Heart right ventricle (tissue), 16 donors: Measurements from ENCODE around the gene KIF16B. TPM values are rescaled to one million over a fixed set of nuclear protein-coding genes. Genes with fewer than 3 reads are reported as not detected.

ENCODE experiments used
- ATAC-seq, 8 donors: fragments of 200-7000 bp; cut with Tn5 transposase; one replicate each; pipeline ENCODE4 v1.9.1; 2020; ENCODE audit warnings: mild to moderate bottlenecking in 8 of 8, moderate library complexity in 8 of 8, moderate number of reproducible peaks in 1 of 8
- DNase-seq, 2 donors: peaks; one replicate each; pipeline ENCODE4 v3.0.0-alpha.2; 2020
- H3K27ac ChIP-seq, 10 donors: fragments of 200-600 bp; sonication (generic) in 2 of 10; one replicate each; pipeline versions ENCODE4 v1.5.0 to v1.8.0; 2020 to 2022; ENCODE audit warnings: mild to moderate bottlenecking in 3 of 10
- H3K27me3 ChIP-seq, 7 donors: fragments of 200-600 bp; one replicate each; pipeline ENCODE4 v1.8.0; 2021 to 2022; ENCODE audit warnings: mild to moderate bottlenecking in 2 of 7
- H3K36me3 ChIP-seq, 9 donors: fragments of 200-600 bp; sonication (generic) in 1 of 9; one replicate each; pipeline versions ENCODE4 v1.5.0 to v1.8.0; 2020 to 2022; ENCODE audit warnings: mild to moderate bottlenecking in 2 of 9
- H3K4me1 ChIP-seq, 9 donors: fragments of 200-600 bp; sonication (generic) in 1 of 9; one replicate each; pipeline versions ENCODE4 v1.5.0 to v1.8.0; 2020 to 2022; ENCODE audit warnings: mild to moderate bottlenecking in 4 of 9
- H3K4me3 ChIP-seq, 10 donors: fragments of 200-600 bp; sonication (generic) in 2 of 10; one replicate each; pipeline versions ENCODE4 v1.5.0 to v1.8.0; 2020 to 2022; ENCODE audit warnings: mild to moderate bottlenecking in 7 of 10, moderate library complexity in 2 of 10
- H3K9me3 ChIP-seq, 11 donors: fragments of 200-600 bp in 10 of 11; sonication (generic) in 2 of 11; one replicate each; pipeline versions ENCODE4 v1.5.0 to v1.8.0; 2013 to 2022; ENCODE audit warnings: mild to moderate bottlenecking in 2 of 11, control low read depth in 1 of 11, moderate library complexity in 1 of 11
- whole genome bisulfite sequencing, 2 donors: extraction: QIAGEN DNeasy Blood & Tissue Kit; methylation state at CpG; one replicate each; pipeline ENCODE4 v1.1.7; 2013; ENCODE audit warnings: inconsistent platforms in 1 of 2; 5-methylcytosine and 5-hydroxymethylcytosine counted together
- intact Hi-C, 10 donors: fragments of 100-400 bp; cut with DNase I; formaldehyde crosslinking; loops; one replicate each; pipeline versions ENCODE4 v1.11.1 to v1.14.2; 2022
- polyA plus RNA-seq, 2 donors: library from polyadenylated mRNA; stranded (reverse); fragments of 200-250 nt; gene quantifications; one replicate each; pipeline ENCODE4 v1.2.3, GENCODE V29; 2013
- total RNA-seq, 10 donors: library from RNA; stranded (reverse); fragmentation: NEBNext Ultra II Directional in 3 of 10; extraction: Animal tissue kit (Norgen Biotek cat#: 25700) in 3 of 10; gene quantifications; one replicate each; pipeline versions ENCODE4 v1.2.1 to v1.2.4, GENCODE V29; 2021 to 2023
- TF ChIP-seq, protein P1 (sequence below), 9 donors: fragments of 200-600 bp; sonication (generic) in 2 of 9; IDR thresholded peaks; one replicate each; pipeline versions ENCODE4 v1.5.0 to v1.8.0; 2021 to 2022; ENCODE audit warnings: antibody characterized with exemption in 9 of 9, mild to moderate bottlenecking in 5 of 9, moderate library complexity in 1 of 9
- donor health status: Arrhythmogenic right ventricular cardiomyopathy.
- donor health status: ischemic (EF 13 %, LVEDD 7.1; RV severe dilation, severe dysfunction).
- donor health status: healthy with polysubstance abuse.
- donor health status: DM: no; HTN: yes; CAD: no.
- donor health status: DM: no; HTN: no; CAD: no.
- donor health status: ischemic (EF 25% LVEDD 6.9; RV normal size, moderate dysfunction).
- donor health status: ischemic (EF 25% LVEDD 5.7; RV mildly dilated, moderate dysfunction).
- donor health status: healthy.
- donor health status: DM: yes; HTN: yes; CAD: no.
- donor health status: Ischemic cardiomyopathy.
- donor health status: ischemic (EF 35%, LVEDD 5.7; RV mildly dilated, moderate dysfunction).
- donor health status: nonischemic (EF 11% LVEDD 7.7; RV severe dilation, severe dysfunction).
- donor health status: DM: yes; HTN: yes; CAD: no.
- donor health status: PGD.
- donor health status: ischemic (EF 29% LVEDD 5.4; RV normal size, mild dysfunction).
- donor health status: nonischemic (EF 23%, LVEDD 6.1; RV moderate dilation, normal function).

KIF16B gene
- total and polyA plus RNA-seq, 12 donors, result 9.7 to 22.5 (median 17.9) TPM

DNA sequence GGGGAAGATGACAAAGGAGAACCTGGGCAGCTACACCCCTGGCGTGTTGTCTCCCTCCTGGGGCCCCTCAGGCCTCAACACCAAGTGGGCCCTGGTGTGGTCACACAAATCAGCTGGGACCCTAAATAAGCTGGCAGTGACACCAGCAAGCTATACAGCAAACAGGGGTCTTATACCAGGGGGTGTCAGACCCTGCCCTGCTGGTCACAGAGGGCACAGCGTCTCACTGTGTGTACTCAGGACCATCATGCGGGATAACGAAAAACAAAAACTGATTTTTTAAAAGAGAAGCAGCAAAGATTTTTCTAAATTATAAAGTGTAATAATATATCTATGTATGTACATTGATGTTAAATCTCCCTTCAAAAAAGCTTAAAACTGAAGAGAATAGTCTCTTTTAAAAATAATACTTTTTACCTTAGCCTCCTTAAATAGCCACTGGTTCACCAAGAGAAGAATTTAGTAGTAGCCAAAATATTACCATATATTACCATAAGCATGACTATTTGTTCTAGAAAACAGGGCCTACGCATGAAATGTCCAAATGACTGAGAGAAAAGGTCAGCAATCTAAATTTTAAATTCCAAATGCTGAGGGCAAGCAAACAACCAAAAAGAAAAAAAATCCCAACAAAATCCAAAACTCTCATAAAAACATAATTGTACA is 220.4 kb downstream of the KIF16B start:
- peaks cover 0 to 19% (median 0%) of the 10 kb centered on the region in 9 donors for H3K36me3 ChIP-seq
- no peak overlapping the region for H3K27ac ChIP-seq
- TF ChIP-seq, protein P1, sequence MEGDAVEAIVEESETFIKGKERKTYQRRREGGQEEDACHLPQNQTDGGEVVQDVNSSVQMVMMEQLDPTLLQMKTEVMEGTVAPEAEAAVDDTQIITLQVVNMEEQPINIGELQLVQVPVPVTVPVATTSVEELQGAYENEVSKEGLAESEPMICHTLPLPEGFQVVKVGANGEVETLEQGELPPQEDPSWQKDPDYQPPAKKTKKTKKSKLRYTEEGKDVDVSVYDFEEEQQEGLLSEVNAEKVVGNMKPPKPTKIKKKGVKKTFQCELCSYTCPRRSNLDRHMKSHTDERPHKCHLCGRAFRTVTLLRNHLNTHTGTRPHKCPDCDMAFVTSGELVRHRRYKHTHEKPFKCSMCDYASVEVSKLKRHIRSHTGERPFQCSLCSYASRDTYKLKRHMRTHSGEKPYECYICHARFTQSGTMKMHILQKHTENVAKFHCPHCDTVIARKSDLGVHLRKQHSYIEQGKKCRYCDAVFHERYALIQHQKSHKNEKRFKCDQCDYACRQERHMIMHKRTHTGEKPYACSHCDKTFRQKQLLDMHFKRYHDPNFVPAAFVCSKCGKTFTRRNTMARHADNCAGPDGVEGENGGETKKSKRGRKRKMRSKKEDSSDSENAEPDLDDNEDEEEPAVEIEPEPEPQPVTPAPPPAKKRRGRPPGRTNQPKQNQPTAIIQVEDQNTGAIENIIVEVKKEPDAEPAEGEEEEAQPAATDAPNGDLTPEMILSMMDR (IDR thresholded peaks at IDR 0.05), result no peak
- no peak for ATAC-seq
- H3K9me3 ChIP-seq, result no peaks in the 10 kb centered on the region
- intact Hi-C loops, result no loop called here
- no peaks in the 10 kb centered on the region for H3K4me1 ChIP-seq
- 96% methylated on average over 5 of the region's 5 CpGs for WGBS, 2 donors
- H3K4me3 ChIP-seq, result no peak overlapping the region
- H3K27me3 ChIP-seq, result no peaks in the 10 kb centered on the region
- no peak for DNase-seq

- TF ChIP-seq, protein P1 (IDR thresholded peaks at IDR 0.05), result peak in 1 of 9 donors; percentile 12
- peaks cover 0 to 19% (median 0%) of the 10 kb centered on the region in 9 donors for H3K36me3 ChIP-seq
- WGBS, 2 donors, result 74% methylated on average over 4 of the region's 4 CpGs
- ATAC-seq, result no peak
- H3K27me3 ChIP-seq, result no peaks in the 10 kb centered on the region
- H3K4me1 ChIP-seq, result no peaks in the 10 kb centered on the region
- DNase-seq, result no peak
- no peaks in the 10 kb centered on the region for H3K9me3 ChIP-seq
- H3K27ac ChIP-seq, result no peak overlapping the region
- intact Hi-C loops, result no loop called here
- H3K4me3 ChIP-seq, result no peak overlapping the region
Observed at GRCh38 chr20:16352321-16352720, 220.9 kb downstream of the KIF16B start.

DNA sequence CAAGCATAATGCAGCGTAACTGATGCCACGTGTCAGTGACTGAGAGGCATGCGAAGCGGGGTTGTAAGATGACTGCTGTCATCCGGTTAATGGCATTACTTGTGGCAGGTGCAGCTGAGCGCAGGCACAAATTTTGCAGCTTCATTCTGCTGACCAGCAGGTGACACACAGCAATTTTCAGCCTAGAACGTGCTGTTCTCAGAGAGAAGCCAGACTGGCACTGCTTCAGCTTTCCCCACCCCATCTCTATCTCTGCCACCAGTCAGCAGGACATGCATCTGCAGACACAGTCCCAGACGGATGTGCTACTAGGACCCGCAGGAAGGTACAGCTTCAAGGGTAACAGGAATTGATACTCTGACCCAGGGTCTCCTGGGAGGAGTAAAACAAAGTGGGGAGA is 221.8 kb downstream of the KIF16B start:
- TF ChIP-seq, protein P1 (IDR thresholded peaks at IDR 0.05), result no peak
- no peak overlapping the region for H3K27ac ChIP-seq
- WGBS, 2 donors, result 88 to 89% methylated on average over 9 of the region's 9 CpGs
- no peaks in the 10 kb centered on the region for H3K4me1 ChIP-seq
- ATAC-seq (peak in 1 of 8 donors; percentile 33), DNase-seq (no peak)
- H3K27me3 ChIP-seq, result no peaks in the 10 kb centered on the region
- intact Hi-C loops, result no loop called here
- peaks cover 0 to 19% (median 0%) of the 10 kb centered on the region in 9 donors for H3K36me3 ChIP-seq
- H3K9me3 ChIP-seq, result no peaks in the 10 kb centered on the region
- H3K4me3 ChIP-seq, result no peak overlapping the region

DNA sequence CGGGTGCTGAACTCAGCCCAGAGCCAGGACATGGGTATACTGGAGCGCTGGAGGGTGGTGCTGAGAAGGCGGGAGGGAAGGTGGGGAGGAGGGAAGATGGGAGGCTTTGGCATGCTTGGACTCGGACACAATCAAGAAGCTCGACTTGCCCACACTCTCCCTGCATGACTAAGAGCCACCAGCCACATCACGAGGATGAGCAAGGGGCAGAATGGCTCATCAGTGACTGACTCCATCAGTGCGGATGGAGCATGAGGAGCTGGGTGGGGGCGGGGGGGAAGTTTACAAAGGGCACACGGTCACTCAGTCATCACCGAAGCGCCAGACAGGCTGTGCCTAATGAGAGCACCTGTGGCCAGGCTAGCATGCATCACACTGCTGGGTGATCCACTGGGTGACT is 222.8 kb downstream of the KIF16B start:
- Histone ChIP-seq H3K36me3 (peaks cover 0 to 10% (median 0%) of the 10 kb centered on the region in 9 donors), H3K9me3 (no peaks in the 10 kb centered on the region), H3K4me3 (no peak overlapping the region), H3K4me1 (no peaks in the 10 kb centered on the region), H3K27me3 (no peaks in the 10 kb centered on the region), H3K27ac (no peak overlapping the region)
- TF ChIP-seq, protein P1 (IDR thresholded peaks at IDR 0.05), result no peak
- no peak for ATAC-seq
- intact Hi-C loops, result no loop called here
- no peak for DNase-seq
- 93 to 97% methylated on average over 11 of the region's 11 CpGs for WGBS, 2 donors
